Activated CD8-positive, alpha-beta memory T cell treated with anti-CD3 and anti-CD28 coated beads, Interleukin-2, amount 10 ng/mL, durations not matched to agents 7 days and 5 days (primary cell): Measurements from ENCODE around the gene KBTBD13. TPM values are rescaled to one million over a fixed set of nuclear protein-coding genes. Genes with fewer than 3 reads are reported as not detected.

ENCODE experiments used
- ATAC-seq: fragments of 150-1000 bp; cut with Tn5 transposase; one replicate; pipeline ENCODE4 v1.10.0; 2021; ENCODE audit warnings: moderate library complexity
- CTCF ChIA-PET: fragments of 350-600 bp; sonication (Branson Sonifier 250); formaldehyde crosslinking; loops from one replicate; lab custom pipeline; 2021; ENCODE audit warnings: antibody characterized with exemption; lab: Charles Lee
- DNase-seq: peaks from one replicate; pipeline ENCODE4 v3.0.0-alpha.2; 2020
- H3K27ac Mint-ChIP-seq: one replicate; pipeline ENCODE4 v1.8.0; 2021; ENCODE audit warnings: mild to moderate bottlenecking, mixed read lengths
- H3K27me3 Mint-ChIP-seq: one replicate; pipeline ENCODE4 v1.8.0; 2021; ENCODE audit warnings: mixed read lengths
- H3K36me3 Mint-ChIP-seq: one replicate; pipeline ENCODE4 v1.8.0; 2021; ENCODE audit warnings: mild to moderate bottlenecking, mixed read lengths
- H3K4me1 Mint-ChIP-seq: one replicate; pipeline ENCODE4 v1.8.0; 2021; ENCODE audit warnings: mixed read lengths
- H3K4me3 Mint-ChIP-seq: one replicate; pipeline ENCODE4 v1.8.0; 2021; ENCODE audit warnings: mild to moderate bottlenecking, moderate library complexity, mixed read lengths
- H3K9me3 Mint-ChIP-seq: one replicate; pipeline ENCODE4 v1.8.0; 2022; ENCODE audit warnings: low read depth, mixed read lengths
- total RNA-seq, 2 experiments: library from RNA; stranded (reverse); gene quantifications; one replicate each; pipeline ENCODE4 v1.2.3, GENCODE V29; 2021

Gene KBTBD13
- total RNA-seq, 2 experiments from 2014 or later: not detected

- ATAC-seq (no peak), DNase-seq (no peak)
- Mint-ChIP-seq H3K4me3 (no peak overlapping the region), H3K36me3 (no peaks in the 10 kb centered on the region), H3K9me3 (no peaks in the 10 kb centered on the region), H3K27ac (no peak overlapping the region), H3K27me3 (peaks cover 4% of the 10 kb centered on the region), H3K4me1 (peaks cover 14% of the 10 kb centered on the region)
- CTCF ChIA-PET: interaction anchor here (1.0 to 5.6 kb wide), 6 partner anchors 13 to 241 kb away, joined by 3 to 26 read pairs (median 14); partner anchors contain the start of gene KBTBD13
Measured at GRCh38 chr15:65056106-65056505, 20.4 kb upstream of the KBTBD13 start.

- ATAC-seq: no peak
- CTCF ChIA-PET: interaction anchor here (1.0 to 5.6 kb wide), 2 partner anchors 23 to 241 kb away, joined by 6 to 26 read pairs; no protein-coding TSS in a partner anchor
- Mint-ChIP-seq H3K4me1 (peaks cover 14% of the 10 kb centered on the region), H3K27ac (no peak overlapping the region), H3K27me3 (peaks cover 4% of the 10 kb centered on the region), H3K9me3 (no peaks in the 10 kb centered on the region), H3K4me3 (no peak overlapping the region), H3K36me3 (no peaks in the 10 kb centered on the region)
- DNase-seq: no peak
Measured at GRCh38 chr15:65056868-65057548, 19.5 kb upstream of the KBTBD13 start.

GRCh38 chr15:65057549-65057940 is 19.0 kb upstream of the KBTBD13 start:
- H3K4me3 Mint-ChIP-seq: no peak overlapping the region
- DNase-seq (no peak), ATAC-seq (no peak)
- CTCF ChIA-PET: no interaction called here
- peaks cover 9% of the 10 kb centered on the region for H3K27me3 Mint-ChIP-seq
- no peak overlapping the region for H3K27ac Mint-ChIP-seq
- no peaks in the 10 kb centered on the region for H3K36me3 Mint-ChIP-seq
- H3K9me3 Mint-ChIP-seq: no peaks in the 10 kb centered on the region
- peaks cover 14% of the 10 kb centered on the region for H3K4me1 Mint-ChIP-seq

GRCh38 chr15:65058394-65059368 is 17.9 kb upstream of the KBTBD13 start:
- no peak for ATAC-seq
- CTCF ChIA-PET: interaction anchor here (1.5 kb wide), 1 partner anchor 43 kb away, joined by 4 read pairs; no protein-coding TSS in a partner anchor
- no peak for DNase-seq
- Mint-ChIP-seq H3K9me3 (no peaks in the 10 kb centered on the region), H3K36me3 (no peaks in the 10 kb centered on the region), H3K4me3 (no peak overlapping the region), H3K4me1 (peaks cover 14% of the 10 kb centered on the region), H3K27me3 (peaks cover 11% of the 10 kb centered on the region), H3K27ac (no peak overlapping the region)

- H3K4me3 Mint-ChIP-seq: no peak overlapping the region
- CTCF ChIA-PET: interaction anchor here (1.5 to 1.9 kb wide), 2 partner anchors 26 to 42 kb away, joined by 4 to 5 read pairs; no protein-coding TSS in a partner anchor
- ATAC-seq: no peak
- H3K4me1 Mint-ChIP-seq: peaks cover 13% of the 10 kb centered on the region
- no peak for DNase-seq
- no peaks in the 10 kb centered on the region for H3K9me3 Mint-ChIP-seq
- H3K27me3 Mint-ChIP-seq: peaks cover 15% of the 10 kb centered on the region
- H3K27ac Mint-ChIP-seq: no peak overlapping the region
- H3K36me3 Mint-ChIP-seq: no peaks in the 10 kb centered on the region
Measured at GRCh38 chr15:65059369-65059750, 17.2 kb upstream of the KBTBD13 start.

GRCh38 chr15:65059931-65060596 is 16.5 kb upstream of the KBTBD13 start:
- ATAC-seq (no peak), DNase-seq (no peak)
- Mint-ChIP-seq H3K36me3 (no peaks in the 10 kb centered on the region), H3K27ac (no peak overlapping the region), H3K4me1 (peaks cover 12% of the 10 kb centered on the region), H3K4me3 (no peak overlapping the region), H3K9me3 (no peaks in the 10 kb centered on the region), H3K27me3 (peaks cover 17% of the 10 kb centered on the region)
- CTCF ChIA-PET: interaction anchor here (1.5 to 1.9 kb wide), 2 partner anchors 26 to 41 kb away, joined by 4 to 5 read pairs; no protein-coding TSS in a partner anchor

- Mint-ChIP-seq H3K27me3 (peaks cover 25% of the 10 kb centered on the region), H3K4me3 (no peak overlapping the region), H3K36me3 (no peaks in the 10 kb centered on the region), H3K9me3 (no peaks in the 10 kb centered on the region), H3K4me1 (peaks cover 4% of the 10 kb centered on the region), H3K27ac (no peak overlapping the region)
- ATAC-seq (no peak), DNase-seq (no peak)
- CTCF ChIA-PET: interaction anchor here (0.9 to 1.9 kb wide), 4 partner anchors 19 to 41 kb away, joined by 3 to 5 read pairs (median 4); no protein-coding TSS in a partner anchor
Measured at GRCh38 chr15:65060641-65061397, 15.7 kb upstream of the KBTBD13 start.

GRCh38 chr15:65062061-65062460 is 14.5 kb upstream of the KBTBD13 start:
- CTCF ChIA-PET: interaction anchor here (0.7 to 1.6 kb wide), 2 partner anchors 39 to 334 kb away, joined by 4 read pairs; no protein-coding TSS in a partner anchor
- Mint-ChIP-seq H3K4me3 (no peak overlapping the region), H3K36me3 (no peaks in the 10 kb centered on the region), H3K9me3 (no peaks in the 10 kb centered on the region), H3K27ac (no peak overlapping the region), H3K27me3 (peaks cover 37% of the 10 kb centered on the region), H3K4me1 (no peaks in the 10 kb centered on the region)
- no peak for DNase-seq
- ATAC-seq: no peak

GRCh38 chr15:65062726-65063125 is 13.8 kb upstream of the KBTBD13 start:
- ATAC-seq (no peak), DNase-seq (no peak)
- CTCF ChIA-PET: interaction anchor here (0.7 to 1.6 kb wide), 2 partner anchors 38 to 335 kb away, joined by 4 read pairs; no protein-coding TSS in a partner anchor
- no peak overlapping the region for H3K27ac Mint-ChIP-seq
- H3K9me3 Mint-ChIP-seq: no peaks in the 10 kb centered on the region
- H3K36me3 Mint-ChIP-seq: no peaks in the 10 kb centered on the region
- H3K27me3 Mint-ChIP-seq: peaks cover 42% of the 10 kb centered on the region
- peaks cover 2% of the 10 kb centered on the region for H3K4me1 Mint-ChIP-seq
- H3K4me3 Mint-ChIP-seq: no peak overlapping the region

- H3K36me3 Mint-ChIP-seq: no peaks in the 10 kb centered on the region
- DNase-seq: no peak
- H3K9me3 Mint-ChIP-seq: no peaks in the 10 kb centered on the region
- H3K4me3 Mint-ChIP-seq: no peak overlapping the region
- peaks cover 57% of the 10 kb centered on the region for H3K27me3 Mint-ChIP-seq
- no peak overlapping the region for H3K27ac Mint-ChIP-seq
- CTCF ChIA-PET: interaction anchor here (1.4 kb wide), 1 partner anchor 19 kb away, joined by 3 read pairs; no protein-coding TSS in a partner anchor
- ATAC-seq: no peak
- peaks cover 2% of the 10 kb centered on the region for H3K4me1 Mint-ChIP-seq
Measured at GRCh38 chr15:65066001-65066634, 10.4 kb upstream of the KBTBD13 start.

GRCh38 chr15:65066635-65067316 is 9.8 kb upstream of the KBTBD13 start:
- CTCF ChIA-PET: interaction anchor here (1.4 kb wide), 1 partner anchor 18 kb away, joined by 3 read pairs; no protein-coding TSS in a partner anchor
- H3K4me3 Mint-ChIP-seq: no peak overlapping the region
- ATAC-seq (no peak), DNase-seq (no peak)
- H3K4me1 Mint-ChIP-seq: peaks cover 2% of the 10 kb centered on the region
- no peaks in the 10 kb centered on the region for H3K36me3 Mint-ChIP-seq
- H3K9me3 Mint-ChIP-seq: no peaks in the 10 kb centered on the region
- no peak overlapping the region for H3K27ac Mint-ChIP-seq
- H3K27me3 Mint-ChIP-seq: peaks cover 57% of the 10 kb centered on the region
